Choroid plexus epithelial cell (primary cell): ENCODE results near the gene MLPH.

ENCODE experiments used
- DNase-seq: peaks from one replicate; pipeline ENCODE4 v3.0.0-alpha.2; 2010; ENCODE audit warnings: low read depth
- H3K4me3 ChIP-seq: 2 replicates; pipeline ENCODE4 v1.5.1; 2011; ENCODE audit warnings: low read depth, mild to moderate bottlenecking, control low read depth, low read length, moderate library complexity
- TF ChIP-seq, protein P1 (sequence below): conservative IDR thresholded peaks from 2 replicates; pipeline ENCODE4 v1.5.1; 2011; ENCODE audit warnings: low read depth, mild to moderate bottlenecking, control low read depth, inconsistent platforms, low read length, moderate library complexity

Gene MLPH

DNA sequence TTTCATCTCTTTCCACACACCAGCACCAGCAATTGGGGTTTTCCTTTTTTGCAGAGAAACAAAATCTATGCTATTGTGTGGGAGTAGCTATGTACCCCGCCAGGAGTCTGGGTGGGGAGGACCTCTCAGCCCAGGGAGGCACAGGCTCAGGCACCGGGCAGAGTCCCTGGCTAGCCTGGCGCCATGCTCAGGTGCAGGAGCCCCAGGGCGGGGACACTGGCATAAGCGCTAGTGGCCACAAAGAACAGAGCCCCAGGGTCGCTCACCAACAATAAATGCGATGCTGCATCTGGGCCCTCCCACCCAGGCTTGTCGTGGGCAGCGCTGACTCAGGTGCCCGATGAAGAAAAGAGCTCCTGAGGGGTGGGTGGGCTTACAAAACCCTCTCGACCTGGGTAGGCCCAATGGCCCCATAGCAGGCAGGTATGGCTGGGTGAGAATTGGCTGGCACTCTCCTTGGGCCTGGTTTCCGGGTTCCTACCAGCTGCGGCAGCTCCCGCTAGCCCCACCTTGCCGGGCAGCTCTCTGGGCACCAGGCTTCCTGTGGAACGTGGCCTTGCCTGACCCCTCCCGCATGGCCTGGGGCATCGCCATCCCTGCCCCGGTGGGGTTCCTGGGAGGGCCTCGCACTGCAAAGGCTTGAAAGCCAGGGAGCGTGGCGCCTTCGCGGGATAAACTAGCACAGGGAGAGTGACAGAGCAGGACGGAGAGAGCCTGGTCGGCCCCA, 41.3 kb upstream of the MLPH start:
- H3K4me3 ChIP-seq = no peak overlapping the region
- no peak for DNase-seq
- TF ChIP-seq, protein P1, sequence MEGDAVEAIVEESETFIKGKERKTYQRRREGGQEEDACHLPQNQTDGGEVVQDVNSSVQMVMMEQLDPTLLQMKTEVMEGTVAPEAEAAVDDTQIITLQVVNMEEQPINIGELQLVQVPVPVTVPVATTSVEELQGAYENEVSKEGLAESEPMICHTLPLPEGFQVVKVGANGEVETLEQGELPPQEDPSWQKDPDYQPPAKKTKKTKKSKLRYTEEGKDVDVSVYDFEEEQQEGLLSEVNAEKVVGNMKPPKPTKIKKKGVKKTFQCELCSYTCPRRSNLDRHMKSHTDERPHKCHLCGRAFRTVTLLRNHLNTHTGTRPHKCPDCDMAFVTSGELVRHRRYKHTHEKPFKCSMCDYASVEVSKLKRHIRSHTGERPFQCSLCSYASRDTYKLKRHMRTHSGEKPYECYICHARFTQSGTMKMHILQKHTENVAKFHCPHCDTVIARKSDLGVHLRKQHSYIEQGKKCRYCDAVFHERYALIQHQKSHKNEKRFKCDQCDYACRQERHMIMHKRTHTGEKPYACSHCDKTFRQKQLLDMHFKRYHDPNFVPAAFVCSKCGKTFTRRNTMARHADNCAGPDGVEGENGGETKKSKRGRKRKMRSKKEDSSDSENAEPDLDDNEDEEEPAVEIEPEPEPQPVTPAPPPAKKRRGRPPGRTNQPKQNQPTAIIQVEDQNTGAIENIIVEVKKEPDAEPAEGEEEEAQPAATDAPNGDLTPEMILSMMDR = no peak

- TF ChIP-seq, protein P1 = no peak
- no peak for DNase-seq
- H3K4me3 ChIP-seq = no peak overlapping the region
These were observed 40.7 kb upstream of the MLPH start for GRCh38 chr2:237446338-237446665.

- no peak overlapping the region for H3K4me3 ChIP-seq
- TF ChIP-seq, protein P1 = no peak
- DNase-seq = no peak
These were observed 39.6 kb upstream of the MLPH start for GRCh38 chr2:237447496-237447895.

DNA sequence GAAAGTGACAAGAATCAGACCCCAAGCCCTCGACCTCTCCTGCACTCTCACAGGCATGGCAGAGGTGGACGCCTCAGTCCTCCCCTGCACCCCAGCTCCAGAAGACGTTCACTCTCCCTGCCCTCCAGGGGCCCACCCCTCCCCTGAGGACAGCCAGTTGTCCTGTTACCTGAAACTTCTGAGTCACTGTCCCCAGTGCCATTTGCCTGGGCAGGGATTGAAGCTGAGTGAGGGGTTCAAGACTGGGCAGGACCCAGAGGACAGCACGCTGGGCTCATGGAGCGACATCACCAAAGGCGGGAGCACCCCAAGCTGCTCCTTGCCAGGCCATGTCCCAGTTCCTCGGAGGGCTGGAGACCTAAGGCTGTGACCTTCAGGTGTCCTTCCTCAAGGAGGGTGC, 38.9 kb upstream of the MLPH start:
- DNase-seq = no peak
- TF ChIP-seq, protein P1 = no peak
- no peak overlapping the region for H3K4me3 ChIP-seq

- no peak for DNase-seq
- H3K4me3 ChIP-seq = no peak overlapping the region
- TF ChIP-seq, protein P1 = no peak
These were observed 38.4 kb upstream of the MLPH start for GRCh38 chr2:237448626-237449025.

GRCh38 chr2:237449193-237449881, 37.7 kb upstream of the MLPH start:
- TF ChIP-seq, protein P1 = no peak
- DNase-seq = no peak
- H3K4me3 ChIP-seq = no peak overlapping the region

DNA sequence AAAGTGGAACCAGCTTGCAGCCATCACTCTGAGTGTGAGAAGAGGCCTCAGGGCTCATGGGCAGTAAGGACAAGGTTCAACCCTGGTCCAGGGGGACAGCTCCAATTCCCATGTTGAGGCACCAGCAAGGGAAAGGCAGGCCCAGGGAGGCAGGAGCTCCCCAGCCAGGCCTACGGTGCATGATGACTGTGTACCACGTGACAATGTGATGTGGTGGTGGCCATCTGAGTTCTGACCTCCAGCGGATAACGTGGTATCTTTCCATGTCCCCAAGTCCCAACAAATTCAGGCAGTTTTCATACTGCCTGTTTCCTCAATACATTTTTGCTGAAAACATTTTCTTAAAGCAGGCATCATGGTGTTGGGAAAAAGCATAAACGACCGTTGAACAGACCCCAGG, 36.9 kb upstream of the MLPH start:
- TF ChIP-seq, protein P1 = no peak
- no peak overlapping the region for H3K4me3 ChIP-seq
- no peak for DNase-seq
